Uterus (tissue), 4 donors: ENCODE data around the gene OR5M3. TPM values are rescaled to one million over a fixed set of nuclear protein-coding genes. Genes with fewer than 3 reads are reported as not detected.

Source experiments
- DNase-seq, 2 donors: peaks; one replicate each; pipeline ENCODE4 v3.0.0-alpha.2; 2019 to 2020
- H3K27ac ChIP-seq, 2 donors: fragments of 200-600 bp; sonication (generic); 1 replicate in 1 of 2; 2 replicates in 1 of 2; pipeline ENCODE4 v1.5.1; 2016 to 2018
- H3K27me3 ChIP-seq, 2 donors: fragments of 200-600 bp; sonication (generic); one replicate each; pipeline ENCODE4 v1.5.1; 2018 to 2019; ENCODE audit warnings: control low read depth in 1 of 2
- H3K36me3 ChIP-seq, 2 donors: fragments of 200-600 bp; sonication (generic); one replicate each; pipeline ENCODE4 v1.5.1; 2019; ENCODE audit warnings: control low read depth in 1 of 2
- H3K4me1 ChIP-seq, 2 donors: fragments of 200-600 bp; sonication (generic); one replicate each; pipeline ENCODE4 v1.5.1; 2018 to 2019; ENCODE audit warnings: control low read depth in 1 of 2
- H3K4me3 ChIP-seq, 2 donors: fragments of 200-600 bp; sonication (generic); 1 replicate in 1 of 2; 2 replicates in 1 of 2; pipeline ENCODE4 v1.5.1; 2018 to 2019; ENCODE audit warnings: mild to moderate bottlenecking in 1 of 2
- H3K9me3 ChIP-seq, 2 donors: fragments of 200-600 bp; sonication (generic); one replicate each; pipeline ENCODE4 v1.5.1; 2019; ENCODE audit warnings: control low read depth in 1 of 2
- CTCF ChIP-seq, 4 experiments: fragments of 200-600 bp in 2 of 4; fragments of 450-650 bp in 2 of 4; sonication (generic) in 2 of 4; IDR thresholded peaks; one replicate each; pipeline ENCODE4 v1.5.1; 2016 to 2019; ENCODE audit warnings: antibody characterized with exemption in 4 of 4, mild to moderate bottlenecking in 2 of 4, moderate library complexity in 1 of 4
- POLR2A ChIP-seq, 2 donors: fragments of 450-650 bp; IDR thresholded peaks; one replicate each; pipeline ENCODE4 v1.6.1; 2016; ENCODE audit warnings: antibody characterized with exemption in 2 of 2, mild to moderate bottlenecking in 1 of 2, moderate library complexity in 1 of 2
- intact Hi-C: fragments of 100-400 bp; cut with DNase I; formaldehyde crosslinking; loops from one replicate; pipeline ENCODE4 v1.15.1; 2023; ENCODE audit warnings: low total_unique reads
- total RNA-seq, 4 donors: library from RNA; depleted of rRNA in 3 of 4; stranded (reverse); fragments of >200 nt in 3 of 4; gene quantifications; one replicate each; pipeline versions ENCODE4 v1.1.0 to v1.2.4, GENCODE V29; 2014 to 2023
- donor health status: DM: yes; HTN: yes; CAD: no.

The OR5M3 gene
- total RNA-seq, 4 donors from 2014 or later, result not detected

DNA sequence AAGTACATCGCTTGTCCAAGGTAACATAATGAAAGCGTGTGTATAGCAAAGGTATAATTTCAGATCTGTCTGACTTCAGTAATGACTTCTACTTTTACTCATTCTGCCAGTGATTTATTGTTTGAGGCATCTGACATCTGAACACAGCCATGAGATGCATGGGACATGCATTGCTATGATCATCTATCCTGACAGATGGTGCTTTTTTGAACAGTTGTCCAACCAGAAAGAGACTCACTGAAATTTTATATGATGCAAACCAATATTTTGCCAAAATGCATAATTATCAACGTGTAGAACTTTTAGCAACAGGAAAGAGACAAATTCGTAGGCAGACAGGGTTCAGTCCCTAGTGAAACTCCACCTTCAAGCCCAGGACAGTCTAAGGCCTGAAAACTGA is 19.6 kb downstream of the OR5M3 start:
- Histone ChIP-seq H3K27me3 (no peaks in the 10 kb centered on the region), H3K27ac (no peak overlapping the region), H3K36me3 (no peaks in the 10 kb centered on the region), H3K9me3 (no peaks in the 10 kb centered on the region), H3K4me1 (no peaks in the 10 kb centered on the region), H3K4me3 (no peak overlapping the region)
- TF ChIP-seq POLR2A (IDR thresholded peaks at IDR 0.05) (no peak), CTCF (IDR thresholded peaks at IDR 0.05) (no peak)
- DNase-seq, result no peak
- intact Hi-C loops, result no loop called here

Other genes starting within 250 kb of the OR5M3 start
- not detected for gene OR5T2, start 239.1 kb downstream of the OR5M3 start, total RNA-seq
- gene OR5T3, start 221.1 kb downstream of the OR5M3 start, total RNA-seq, result not detected
- gene OR5T1, start 199.2 kb downstream of the OR5M3 start, total RNA-seq, result not detected
- gene OR8H1, start 181.1 kb downstream of the OR5M3 start, total RNA-seq, result not detected
- gene OR8K3, start 158.2 kb downstream of the OR5M3 start, total RNA-seq, result not detected
- gene OR8K1, start 127.3 kb downstream of the OR5M3 start, total RNA-seq, result not detected
- not detected for gene OR8J1, start 119.1 kb downstream of the OR5M3 start, total RNA-seq
- gene OR8U1, start 97.7 kb downstream of the OR5M3 start, total RNA-seq, result not detected
- gene OR5AL1, start 60.7 kb downstream of the OR5M3 start, total RNA-seq, result not detected
- not detected for gene OR5M8, start 18.0 kb upstream of the OR5M3 start, total RNA-seq
- gene OR5M11, start 69.9 kb upstream of the OR5M3 start, total RNA-seq, result not detected
- gene OR5M10, start 104.4 kb upstream of the OR5M3 start, total RNA-seq, result not detected
- gene OR5M1, start 141.5 kb upstream of the OR5M3 start, total RNA-seq, result not detected
- gene OR5AP2, start 169.1 kb upstream of the OR5M3 start, total RNA-seq, result not detected
- gene OR5AR1, start 190.3 kb upstream of the OR5M3 start, total RNA-seq, result not detected
- gene OR9G1, start 225.7 kb upstream of the OR5M3 start, total RNA-seq, result not detected